SK-N-SH (cell line): ENCODE results near the gene THBS3. TPM values are rescaled to one million over a fixed set of nuclear protein-coding genes. Genes with fewer than 3 reads are reported as not detected.

Experiments
- CTCF ChIA-PET: fragments of 300-600, 350-600 bp; formaldehyde crosslinking; extraction: SDS; loops from one replicate; lab custom pipeline; 2021; lab: Yijun Ruan, JAX
- POLR2A ChIA-PET: fragments of 350-600 bp; sonication (Branson Sonifier 250); formaldehyde crosslinking; extraction: SDS; loops from one replicate; lab custom pipeline; 2020; ENCODE audit warnings: antibody characterized with exemption, inconsistent platforms; lab: Yijun Ruan, JAX
- DNase-seq: peaks from one replicate; pipeline ENCODE4 v3.0.0; 2012
- H2AFZ ChIP-seq: fragments of 200-600 bp; sonication (generic); 2 replicates; pipeline ENCODE4 v1.8.1; 2016; ENCODE audit warnings: antibody characterized with exemption, mild to moderate bottlenecking, low read depth
- H3F3A ChIP-seq: fragments of 200-600 bp; sonication (generic); replicated peaks from 2 replicates; pipeline ENCODE3; 2016; ENCODE audit warnings: antibody characterized with exemption, mild to moderate bottlenecking; ENCODE audit not compliant: insufficient read depth
- H3K27ac ChIP-seq, 2 experiments: fragments of 200-500 bp in 1 of 2; fragments of 200-600 bp in 1 of 2; sonication (Bioruptor generic) in 1 of 2; sonication (generic), shearing (Covaris generic) in 1 of 2; 2 replicates each; pipeline versions ENCODE4 v1.5.1 to v1.6.1; 2014 to 2016; ENCODE audit warnings: low read depth in 2 of 2, inconsistent platforms in 1 of 2, low read length in 1 of 2, mild to moderate bottlenecking in 1 of 2, mixed read lengths in 1 of 2
- H3K27me3 ChIP-seq: fragments of 200-600 bp; sonication (generic), shearing (Covaris generic); 2 replicates; pipeline ENCODE4 v1.6.1; 2016; ENCODE audit warnings: mixed run types; ENCODE audit not compliant: insufficient read depth
- H3K36me3 ChIP-seq, 2 experiments: fragments of 200-500 bp in 1 of 2; fragments of 200-600 bp in 1 of 2; sonication (Bioruptor generic) in 1 of 2; sonication (generic) in 1 of 2; replicated peaks in 1 of 2; 2 replicates each; pipeline versions ENCODE3 to v1.5.1; 2014 to 2016; ENCODE audit warnings: low read length in 1 of 2, mild to moderate bottlenecking in 1 of 2; ENCODE audit not compliant: insufficient read depth in 2 of 2, control insufficient read depth in 1 of 2
- H3K4me1 ChIP-seq, 2 experiments: fragments of 200-500 bp in 1 of 2; fragments of 200-600 bp in 1 of 2; sonication (Bioruptor generic) in 1 of 2; sonication (generic), shearing (Covaris generic) in 1 of 2; 2 replicates each; pipeline versions ENCODE4 v1.5.1 to v1.6.1; 2014 to 2016; ENCODE audit warnings: low read depth in 1 of 2, low read length in 1 of 2, mixed run types in 1 of 2; ENCODE audit not compliant: insufficient read depth in 2 of 2, control insufficient read depth in 1 of 2
- H3K4me2 ChIP-seq: fragments of 200-600 bp; sonication (generic), shearing (Covaris generic); 2 replicates; pipeline ENCODE4 v1.6.1; 2017; ENCODE audit warnings: mixed run types
- H3K4me3 ChIP-seq, 2 experiments: fragments of 200-500 bp in 1 of 2; fragments of 200-600 bp in 1 of 2; sonication (Bioruptor generic) in 1 of 2; sonication (generic), shearing (Covaris generic) in 1 of 2; 2 replicates each; pipeline versions ENCODE4 v1.5.1 to v1.8.1; 2014 to 2016; ENCODE audit warnings: low read depth in 2 of 2, inconsistent platforms in 1 of 2, low read length in 1 of 2, mild to moderate bottlenecking in 1 of 2, mixed read lengths in 1 of 2, moderate library complexity in 1 of 2
- H3K79me2 ChIP-seq: fragments of 200-600 bp; sonication (generic); 2 replicates; pipeline ENCODE4 v1.8.1; 2017; ENCODE audit warnings: mild to moderate bottlenecking; ENCODE audit not compliant: insufficient read depth
- H3K9ac ChIP-seq: fragments of 200-600 bp; sonication (generic); 2 replicates; pipeline ENCODE4 v1.6.1; 2017; ENCODE audit warnings: mixed run types
- H3K9me2 ChIP-seq: fragments of 200-600 bp; sonication (generic); 2 replicates; pipeline ENCODE4 v1.6.1; 2017; ENCODE audit warnings: mixed run types
- H3K9me3 ChIP-seq: fragments of 200-600 bp; sonication (generic); 2 replicates; pipeline ENCODE4 v1.6.1; 2017; ENCODE audit warnings: mixed run types, mild to moderate bottlenecking, moderate library complexity
- H4K20me1 ChIP-seq: fragments of 200-600 bp; sonication (generic); 2 replicates; pipeline ENCODE4 v1.6.1; 2017; ENCODE audit warnings: mild to moderate bottlenecking, mixed run types; ENCODE audit not compliant: insufficient read depth
- EP300 ChIP-seq, 2 experiments: IDR thresholded peaks; 2 replicates each; pipeline versions ENCODE4 v1.4.0 to v1.6.1; 2012; ENCODE audit warnings: borderline replicate concordance in 1 of 2, low read depth in 1 of 2, low read length in 1 of 2
- FOSL2 ChIP-seq: IDR thresholded peaks from 2 replicates; pipeline ENCODE4 v1.4.0; 2012; ENCODE audit warnings: low read depth, mild to moderate bottlenecking, moderate library complexity, borderline replicate concordance
- GABPA ChIP-seq: IDR thresholded peaks from 2 replicates; pipeline ENCODE4 v1.4.0; 2012; ENCODE audit warnings: low read depth, mild to moderate bottlenecking
- GATA2 ChIP-seq: sonication (generic); formaldehyde crosslinking; IDR thresholded peaks from 2 replicates; pipeline ENCODE4 v1.5.0; 2020; ENCODE audit warnings: mild to moderate bottlenecking, missing genetic modification reagents
- MXI1 ChIP-seq: IDR thresholded peaks from 2 replicates; pipeline ENCODE4 v1.6.1; 2012; ENCODE audit warnings: mild to moderate bottlenecking, low read depth, low read length, improper control_type of control experiment
- NFIC ChIP-seq: IDR thresholded peaks from 2 replicates; pipeline ENCODE4 v1.4.0; 2012; ENCODE audit warnings: borderline replicate concordance
- POLR2AphosphoS5 ChIP-seq: IDR thresholded peaks from 2 replicates; pipeline ENCODE4 v1.6.1; 2012; ENCODE audit warnings: low read depth, low read length
- RFX5 ChIP-seq: IDR thresholded peaks from 2 replicates; pipeline ENCODE4 v1.6.1; 2012; ENCODE audit warnings: mild to moderate bottlenecking, improper control_type of control experiment, low read length
- RXRA ChIP-seq: IDR thresholded peaks from 2 replicates; pipeline ENCODE4 v1.4.0; 2012; ENCODE audit warnings: low read depth, mild to moderate bottlenecking, borderline replicate concordance
- SIN3A ChIP-seq: IDR thresholded peaks from 2 replicates; pipeline ENCODE4 v1.6.1; 2012; ENCODE audit warnings: low read depth, mild to moderate bottlenecking, low read length, moderate library complexity, borderline replicate concordance
- SMC3 ChIP-seq: IDR thresholded peaks from 2 replicates; pipeline ENCODE4 v1.6.1; 2012; ENCODE audit warnings: low read depth, low read length, improper control_type of control experiment
- TCF12 ChIP-seq: IDR thresholded peaks from 2 replicates; pipeline ENCODE4 v1.4.0; 2012
- TEAD4 ChIP-seq: IDR thresholded peaks from 2 replicates; pipeline ENCODE4 v1.4.0; 2012; ENCODE audit warnings: mild to moderate bottlenecking, borderline replicate concordance; ENCODE audit not compliant: insufficient read depth
- WGBS: methylation state at CpG from one replicate; pipeline ENCODE4 v1.1.6; 2017; ENCODE audit warnings: low lambda C conversion rate; 5-methylcytosine and 5-hydroxymethylcytosine counted together
- polyA plus RNA-seq, 3 experiments: library from polyadenylated mRNA; depleted of rRNA; stranded (reverse); fragments of >200 nt; gene quantifications; 2 replicates each; pipeline ENCODE4 v1.2.3, GENCODE V29; 2012
- TF ChIP-seq, protein P1 (sequence below): IDR thresholded peaks from 2 replicates; pipeline ENCODE4 v1.4.0; 2012; ENCODE audit warnings: low read depth, borderline replicate concordance
- TF ChIP-seq, protein P2 (sequence below): fragments of 150-350 bp; IDR thresholded peaks from 2 replicates; pipeline ENCODE4 v1.6.1; 2017; ENCODE audit warnings: antibody characterized with exemption, low read length, low read depth, borderline replicate concordance
- TF ChIP-seq, protein P3 (sequence below): IDR thresholded peaks from 2 replicates; pipeline ENCODE4; 2012
- TF ChIP-seq, protein P4 (sequence below): IDR thresholded peaks from 2 replicates; pipeline ENCODE4 v1.4.0; 2012; ENCODE audit warnings: low read depth, borderline replicate concordance

The THBS3 gene
- polyA plus RNA-seq, 1 of the 3 experiments (the other 2 are of a cell fraction) = 124 TPM

DNA sequence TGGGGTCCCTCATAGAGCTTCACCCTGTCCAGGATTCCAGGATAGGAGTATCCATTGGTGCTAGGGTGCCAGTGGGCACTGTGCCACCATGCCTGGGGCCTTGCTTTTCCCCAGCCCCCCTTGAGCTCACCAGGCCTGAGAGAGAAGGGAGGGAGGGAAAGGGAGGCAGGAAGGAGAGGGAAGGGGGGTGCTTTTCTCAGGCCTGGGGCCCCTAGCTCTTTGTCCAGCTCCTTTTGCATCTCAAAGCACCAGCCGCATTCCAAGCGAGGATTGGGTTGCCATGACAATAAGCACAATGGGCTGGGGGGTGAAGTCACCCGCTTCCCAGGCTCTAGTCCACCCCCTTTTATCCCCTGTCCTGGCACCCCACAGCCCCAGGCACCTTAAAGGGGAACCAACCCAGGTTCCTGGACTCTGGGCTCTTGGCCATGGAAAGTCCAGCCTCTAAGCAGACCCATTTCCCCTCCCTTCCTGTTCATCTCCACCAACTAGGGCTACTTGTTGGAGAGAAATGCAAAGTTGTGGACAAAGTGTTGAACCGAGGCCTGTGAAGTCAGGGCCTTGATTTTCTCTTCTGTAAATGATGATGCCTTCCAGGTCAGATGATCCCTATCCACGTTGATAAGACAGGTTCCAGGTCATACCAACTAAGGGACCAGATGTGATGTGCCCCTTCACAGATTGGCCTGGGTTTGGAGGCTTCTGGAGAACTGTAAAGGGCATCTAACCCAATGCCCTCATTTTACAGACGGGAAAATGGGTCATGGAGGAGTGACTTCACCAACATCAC lies 11.4 kb downstream of the THBS3 start:
- no peaks in the 10 kb centered on the region for H3K9me3 ChIP-seq
- H3K4me3 ChIP-seq = peak overlapping the region; percentile 50 to 60; a peak in 2 of 4 replicates
- H3K4me2 ChIP-seq = peak overlapping the region; percentile 83
- peaks cover 18% of the 10 kb centered on the region for H3F3A ChIP-seq
- H3K36me3 ChIP-seq = peaks cover 9 to 36% of the 10 kb centered on the region in 2 experiments
- no peaks in the 10 kb centered on the region for H3K27me3 ChIP-seq
- peak overlapping the region; percentile 61; the same call in 1 of the 2 replicates for H3K9ac ChIP-seq
- H4K20me1 ChIP-seq = no peaks in the 10 kb centered on the region
- no peak for DNase-seq
- WGBS = 84% methylated on average over 6 of the region's 6 CpGs
- peaks cover 19% of the 10 kb centered on the region; the same call in 1 of the 2 replicates for H3K79me2 ChIP-seq
- H2AFZ ChIP-seq = no peak overlapping the region
- CTCF ChIA-PET = interaction anchor here (1.0 to 5.2 kb wide), 5 partner anchors 11 to 46 kb away, joined by 3 to 203 read pairs (median 5); partner anchors contain the start of genes KRTCAP2, MTX1, THBS3 and TRIM46
- peaks cover 0 to 24% of the 10 kb centered on the region in 2 experiments; a peak in 2 of 4 replicates for H3K4me1 ChIP-seq
- POLR2A ChIA-PET = interaction anchor here (1.1 to 5.1 kb wide), 2 partner anchors 12 to 65 kb away, joined by 3 to 25 read pairs; partner anchors contain the start of genes MTX1 and THBS3
- peak overlapping the region in 1 of 2 experiments; percentile 86; a peak in 2 of 4 replicates for H3K27ac ChIP-seq
- 0 out of 2 replicates have a peak, but pooled peaks have one; percentile 7 for TF ChIP-seq POLR2AphosphoS5
- TF ChIP-seq, protein P1, sequence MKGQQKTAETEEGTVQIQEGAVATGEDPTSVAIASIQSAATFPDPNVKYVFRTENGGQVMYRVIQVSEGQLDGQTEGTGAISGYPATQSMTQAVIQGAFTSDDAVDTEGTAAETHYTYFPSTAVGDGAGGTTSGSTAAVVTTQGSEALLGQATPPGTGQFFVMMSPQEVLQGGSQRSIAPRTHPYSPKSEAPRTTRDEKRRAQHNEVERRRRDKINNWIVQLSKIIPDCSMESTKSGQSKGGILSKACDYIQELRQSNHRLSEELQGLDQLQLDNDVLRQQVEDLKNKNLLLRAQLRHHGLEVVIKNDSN = no peak
- H3K9me2 ChIP-seq = no peaks in the 10 kb centered on the region

DNA sequence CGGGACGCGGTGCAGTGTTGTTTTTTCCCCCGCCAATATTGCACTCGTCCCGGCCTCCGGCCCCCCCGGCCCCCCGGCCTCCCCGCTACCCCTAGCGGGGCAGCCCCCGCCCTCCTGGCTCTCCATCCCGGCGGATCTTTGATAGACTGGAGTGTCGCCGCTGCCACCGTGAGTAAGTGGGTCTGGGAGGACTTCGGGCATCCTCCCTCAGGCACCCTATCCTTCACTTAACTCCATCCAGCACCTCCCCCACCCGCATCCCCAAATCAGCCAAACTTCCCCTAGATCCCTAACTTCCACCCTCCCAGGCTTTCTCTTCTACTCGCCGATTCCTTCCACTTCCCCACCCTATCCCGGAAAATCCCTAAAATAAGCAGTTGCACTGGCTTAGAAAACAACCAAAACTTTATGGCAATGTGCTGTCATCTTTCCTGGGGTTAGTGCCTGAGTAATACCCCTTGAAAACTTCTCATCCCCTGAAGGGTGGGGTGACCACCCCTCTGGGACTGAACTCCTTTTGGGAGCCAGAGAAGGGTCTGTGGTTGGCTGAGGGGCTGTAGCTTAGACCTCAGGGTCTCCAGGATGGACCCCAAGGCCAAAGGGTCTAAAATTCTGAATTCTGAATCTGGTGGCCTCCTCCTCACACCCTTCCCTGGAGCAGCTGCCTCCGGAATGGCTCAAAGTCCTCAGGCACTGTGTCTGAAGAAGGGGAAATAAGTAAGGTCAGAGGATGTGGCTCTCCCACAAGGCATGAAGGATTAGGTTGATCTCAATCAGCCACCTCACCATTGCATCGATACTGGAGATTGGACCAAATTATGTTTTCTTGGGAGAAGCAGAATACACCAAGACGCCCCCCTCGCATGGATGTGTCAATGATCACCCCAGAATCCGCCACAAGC lies 12.2 kb downstream of the THBS3 start:
- peak overlapping the region; percentile 83 for H3K4me2 ChIP-seq
- peaks cover 10% of the 10 kb centered on the region for H3F3A ChIP-seq
- no peaks in the 10 kb centered on the region for H3K27me3 ChIP-seq
- H3K4me1 ChIP-seq = peaks cover 0 to 24% of the 10 kb centered on the region in 2 experiments; a peak in 2 of 4 replicates
- peaks cover 19% of the 10 kb centered on the region; the same call in 1 of the 2 replicates for H3K79me2 ChIP-seq
- H3K36me3 ChIP-seq = peaks cover 9 to 28% of the 10 kb centered on the region in 2 experiments
- 35% methylated on average over 13 of the region's 27 CpGs for WGBS
- H3K9me3 ChIP-seq = no peaks in the 10 kb centered on the region
- H3K4me3 ChIP-seq = peak overlapping the region; percentile 50 to 60
- CTCF ChIA-PET = interaction anchor here (1.0 to 5.2 kb wide), 6 partner anchors 11 to 56 kb away, joined by 3 to 203 read pairs (median 30); partner anchors contain the start of genes KRTCAP2, MTX1, THBS3 and TRIM46
- peak overlapping the region; percentile 61 for H3K9ac ChIP-seq
- H4K20me1 ChIP-seq = no peaks in the 10 kb centered on the region
- DNase-seq = no peak
- H2AFZ ChIP-seq = no peak overlapping the region
- peak overlapping the region; percentile 70 to 86 for H3K27ac ChIP-seq
- POLR2A ChIA-PET = interaction anchor here (1.0 to 5.1 kb wide), 6 partner anchors 11 to 66 kb away, joined by 3 to 27 read pairs (median 16); partner anchors contain the start of genes KRTCAP2, MTX1 and THBS3
- H3K9me2 ChIP-seq = no peaks in the 10 kb centered on the region
- TF ChIP-seq GATA2 = no peak
- TF ChIP-seq, protein P2, sequence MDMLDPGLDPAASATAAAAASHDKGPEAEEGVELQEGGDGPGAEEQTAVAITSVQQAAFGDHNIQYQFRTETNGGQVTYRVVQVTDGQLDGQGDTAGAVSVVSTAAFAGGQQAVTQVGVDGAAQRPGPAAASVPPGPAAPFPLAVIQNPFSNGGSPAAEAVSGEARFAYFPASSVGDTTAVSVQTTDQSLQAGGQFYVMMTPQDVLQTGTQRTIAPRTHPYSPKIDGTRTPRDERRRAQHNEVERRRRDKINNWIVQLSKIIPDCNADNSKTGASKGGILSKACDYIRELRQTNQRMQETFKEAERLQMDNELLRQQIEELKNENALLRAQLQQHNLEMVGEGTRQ = no peak
- TF ChIP-seq SIN3A = no peak
- no peak for TF ChIP-seq TEAD4
- TF ChIP-seq, protein P1 = no peak
- TF ChIP-seq, protein P3, sequence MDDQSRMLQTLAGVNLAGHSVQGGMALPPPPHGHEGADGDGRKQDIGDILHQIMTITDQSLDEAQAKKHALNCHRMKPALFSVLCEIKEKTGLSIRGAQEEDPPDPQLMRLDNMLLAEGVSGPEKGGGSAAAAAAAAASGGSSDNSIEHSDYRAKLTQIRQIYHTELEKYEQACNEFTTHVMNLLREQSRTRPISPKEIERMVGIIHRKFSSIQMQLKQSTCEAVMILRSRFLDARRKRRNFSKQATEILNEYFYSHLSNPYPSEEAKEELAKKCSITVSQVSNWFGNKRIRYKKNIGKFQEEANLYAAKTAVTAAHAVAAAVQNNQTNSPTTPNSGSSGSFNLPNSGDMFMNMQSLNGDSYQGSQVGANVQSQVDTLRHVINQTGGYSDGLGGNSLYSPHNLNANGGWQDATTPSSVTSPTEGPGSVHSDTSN = no peak
- TF ChIP-seq NFIC = no peak
- TF ChIP-seq EP300 (IDR thresholded peaks at IDR 0.05; ENCODE audit: borderline replicate concordance in 1 of 2, low read depth in 1 of 2, low read length in 1 of 2) = no peak
- TF ChIP-seq, protein P4, sequence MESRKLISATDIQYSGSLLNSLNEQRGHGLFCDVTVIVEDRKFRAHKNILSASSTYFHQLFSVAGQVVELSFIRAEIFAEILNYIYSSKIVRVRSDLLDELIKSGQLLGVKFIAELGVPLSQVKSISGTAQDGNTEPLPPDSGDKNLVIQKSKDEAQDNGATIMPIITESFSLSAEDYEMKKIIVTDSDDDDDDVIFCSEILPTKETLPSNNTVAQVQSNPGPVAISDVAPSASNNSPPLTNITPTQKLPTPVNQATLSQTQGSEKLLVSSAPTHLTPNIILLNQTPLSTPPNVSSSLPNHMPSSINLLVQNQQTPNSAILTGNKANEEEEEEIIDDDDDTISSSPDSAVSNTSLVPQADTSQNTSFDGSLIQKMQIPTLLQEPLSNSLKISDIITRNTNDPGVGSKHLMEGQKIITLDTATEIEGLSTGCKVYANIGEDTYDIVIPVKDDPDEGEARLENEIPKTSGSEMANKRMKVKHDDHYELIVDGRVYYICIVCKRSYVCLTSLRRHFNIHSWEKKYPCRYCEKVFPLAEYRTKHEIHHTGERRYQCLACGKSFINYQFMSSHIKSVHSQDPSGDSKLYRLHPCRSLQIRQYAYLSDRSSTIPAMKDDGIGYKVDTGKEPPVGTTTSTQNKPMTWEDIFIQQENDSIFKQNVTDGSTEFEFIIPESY = no peak
- TF ChIP-seq RXRA = no peak
- no peak for TF ChIP-seq RFX5
- TF ChIP-seq TCF12 = no peak
- no peak for TF ChIP-seq MXI1
- no peak for TF ChIP-seq FOSL2
- no peak for TF ChIP-seq SMC3
- TF ChIP-seq GABPA = no peak
